Measurements from ENCODE around the gene BDNF. TPM values are rescaled to one million over a fixed set of nuclear protein-coding genes. Genes with fewer than 3 reads are reported as not detected.
A peak's percentile ranks its signal among the peaks of the same experiment; 100 is the strongest.
"Not testable (repeated sequence)": the region's sequence is repeated elsewhere in the genome, so short reads cannot be mapped to it uniquely, and the experiment has no call there.

Gene BDNF
- 2.9 TPM for total RNA-seq

DNA sequence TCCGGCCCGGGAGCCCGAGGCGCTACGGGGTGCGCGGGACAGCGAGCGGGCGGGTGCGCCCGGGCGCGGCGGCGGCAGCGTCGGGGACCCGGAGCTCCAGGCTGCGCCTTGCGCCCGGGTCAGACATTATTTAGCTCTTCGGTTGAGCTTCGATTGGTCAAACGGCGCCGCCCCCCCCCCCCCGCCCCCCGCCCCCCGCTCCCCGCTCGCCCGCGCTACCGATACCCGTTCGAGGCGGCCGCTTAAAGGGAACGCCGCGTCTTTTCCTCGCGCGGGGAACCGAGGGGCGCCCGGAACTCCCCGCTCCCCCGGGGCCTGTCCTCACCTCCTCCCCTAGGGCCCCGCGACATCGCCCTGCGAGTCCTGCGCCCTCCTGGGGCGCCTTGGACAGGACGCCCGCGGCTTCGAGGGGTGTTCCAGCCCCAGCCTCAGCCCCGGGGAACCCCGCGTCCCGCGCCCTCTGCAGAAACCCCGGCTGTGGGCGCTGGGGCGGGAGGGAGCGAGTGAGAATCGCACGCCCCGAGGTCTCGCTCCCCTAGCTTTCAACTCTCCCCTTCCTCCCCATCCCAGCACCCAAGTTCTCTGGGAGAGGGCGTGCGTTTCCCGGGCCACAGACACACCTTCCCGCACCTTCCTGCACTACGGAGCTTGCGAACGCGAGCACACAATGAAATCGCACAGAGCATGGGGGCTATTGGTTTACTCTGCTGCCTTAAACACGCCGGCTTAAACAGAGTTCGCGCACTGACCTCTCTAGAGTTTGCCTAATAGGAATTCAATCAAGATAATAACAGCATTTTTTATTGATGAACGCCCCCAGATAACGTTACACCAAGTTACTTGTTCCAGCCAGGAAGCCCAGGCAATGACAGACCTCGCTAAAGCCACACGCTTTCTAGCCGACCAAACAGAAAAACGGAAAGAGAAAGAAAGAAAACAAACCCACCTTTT, at the start of gene BDNF:
Gene BDNF (minus strand): TSS at position 105 of the 951 bp plus-strand sequence. CDS start 41,891 bp downstream, outside the sequence.
- no peak for DNase-seq

DNA sequence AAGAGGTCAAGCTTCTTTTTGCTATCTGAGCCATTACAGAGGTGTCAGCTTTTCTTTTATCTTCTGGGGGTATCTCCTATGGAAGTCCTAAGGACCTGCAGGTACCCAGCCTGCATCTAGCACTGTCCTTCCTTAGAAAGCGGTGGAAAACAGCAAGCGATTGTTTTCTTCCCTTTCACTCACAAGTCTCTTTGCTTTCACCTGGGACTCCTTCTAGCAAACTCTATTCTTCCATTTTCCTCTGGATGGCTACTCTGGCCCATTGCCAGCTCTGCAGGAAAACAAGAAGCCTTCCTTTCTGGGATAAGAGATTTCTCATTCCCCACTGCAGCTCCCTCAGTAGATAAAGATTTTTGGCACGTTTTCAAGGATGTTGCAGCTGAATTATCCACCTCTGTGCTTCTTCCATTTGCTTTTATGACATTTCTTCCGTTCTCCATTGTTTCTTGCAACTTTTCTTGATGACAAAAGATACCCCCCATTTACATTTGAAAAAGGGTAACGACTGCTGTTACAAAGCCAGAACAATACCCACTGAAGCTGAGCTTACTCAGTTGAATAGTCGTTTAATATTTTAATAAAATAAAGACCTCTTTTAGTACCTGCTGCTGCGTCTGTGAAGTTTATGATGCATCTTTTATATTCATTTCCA, 40.2 kb upstream of the BDNF start:
- no peak for DNase-seq

DNA sequence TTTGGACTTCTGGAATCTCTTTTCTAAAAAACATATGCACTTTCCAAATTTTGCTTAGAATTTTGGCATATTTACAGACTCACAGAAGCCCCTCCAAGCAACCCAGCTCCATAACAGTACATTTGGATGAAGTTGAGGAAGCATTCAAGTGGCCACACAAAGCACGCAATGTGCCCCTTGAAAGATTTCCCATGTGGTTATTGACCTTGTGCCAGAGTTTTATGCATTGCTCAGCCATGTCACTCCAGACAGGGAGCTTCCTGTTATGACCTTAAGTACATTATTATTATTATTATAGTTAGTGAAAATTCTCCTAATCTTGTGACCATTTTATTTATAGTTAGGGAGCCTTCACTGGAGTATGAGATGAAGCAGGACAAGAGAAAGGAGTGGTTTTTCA, 35.0 kb upstream of the BDNF start:
- no peak for DNase-seq

DNA sequence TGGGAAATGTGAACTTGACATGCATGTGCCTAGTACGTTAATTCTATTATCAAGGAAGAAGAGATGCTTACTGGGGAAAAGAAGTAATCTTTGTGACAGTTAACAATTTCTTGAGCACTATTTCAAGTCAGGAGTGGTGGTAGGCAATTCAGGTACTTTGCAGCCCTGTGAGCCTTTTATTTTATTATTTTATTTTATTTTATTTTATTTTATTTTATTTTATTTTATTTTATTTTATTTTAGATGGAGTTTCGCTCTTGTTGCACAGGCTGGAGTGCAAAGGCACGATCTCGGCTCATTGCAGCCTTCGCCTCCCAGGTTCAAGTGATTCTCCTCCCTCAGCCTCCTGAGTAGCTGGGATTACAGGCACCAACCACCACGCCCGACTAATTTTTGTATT, 31.5 kb upstream of the BDNF start:
- DNase-seq: not testable (repeated sequence)

DNA sequence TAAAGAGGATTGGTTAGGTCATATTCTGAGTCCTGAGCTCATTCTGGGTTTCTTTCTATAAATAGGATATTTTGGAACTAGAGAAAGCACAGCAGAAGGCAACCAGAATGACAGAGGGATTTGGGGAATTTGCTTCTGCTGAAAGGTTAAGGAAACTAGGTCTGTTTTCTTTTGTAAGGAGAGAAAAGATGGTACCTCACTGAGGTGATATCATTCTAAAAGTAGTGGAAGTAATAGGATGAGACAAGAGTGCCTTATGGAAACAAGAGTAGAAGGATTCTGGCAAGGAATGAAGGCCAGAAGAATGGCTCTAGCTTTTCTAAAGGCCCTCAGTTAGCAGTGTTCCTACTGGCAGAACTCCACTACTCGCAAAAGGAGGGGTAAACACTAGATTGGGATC, 26.7 kb upstream of the BDNF start:
- DNase-seq: no peak

DNA sequence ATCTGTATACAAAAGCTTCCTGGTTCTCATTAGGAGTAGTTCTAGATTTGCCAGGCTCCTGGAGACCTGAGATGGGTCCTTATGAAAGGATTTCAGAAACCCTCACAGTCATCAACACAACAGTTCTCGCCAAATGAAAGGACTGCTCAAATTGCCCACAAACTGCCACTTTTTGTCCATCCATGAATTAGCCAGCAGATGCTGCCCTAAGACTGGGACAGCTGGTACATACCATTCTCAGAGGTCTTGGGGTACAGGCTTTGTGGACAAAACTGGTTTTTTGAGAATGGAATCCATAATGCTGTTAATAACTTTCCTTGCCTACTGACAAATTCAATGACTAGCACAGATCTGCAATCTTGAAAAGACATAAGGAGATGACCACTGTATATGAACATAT, 23.4 kb upstream of the BDNF start:
- no peak for DNase-seq

DNA sequence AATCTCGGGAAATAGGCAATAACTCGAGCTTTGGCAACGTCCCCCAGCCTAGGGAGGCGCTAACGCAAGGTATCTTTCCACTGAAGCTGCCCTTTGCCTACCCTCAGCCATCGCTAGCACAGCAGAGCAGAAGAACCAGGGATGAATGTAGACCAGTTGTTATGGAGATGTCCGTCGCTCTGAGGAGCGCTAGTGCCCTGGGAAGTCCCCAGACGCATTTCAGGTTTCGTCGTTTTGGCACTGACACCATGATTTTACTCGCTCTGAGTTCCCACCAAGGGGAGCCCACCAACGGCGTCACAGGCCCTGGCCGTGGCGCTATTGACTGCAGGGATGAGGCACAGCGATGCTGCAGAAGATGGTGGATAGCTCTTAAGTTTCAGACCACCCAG, 22.7 kb upstream of the BDNF start:
- no peak for DNase-seq

DNA sequence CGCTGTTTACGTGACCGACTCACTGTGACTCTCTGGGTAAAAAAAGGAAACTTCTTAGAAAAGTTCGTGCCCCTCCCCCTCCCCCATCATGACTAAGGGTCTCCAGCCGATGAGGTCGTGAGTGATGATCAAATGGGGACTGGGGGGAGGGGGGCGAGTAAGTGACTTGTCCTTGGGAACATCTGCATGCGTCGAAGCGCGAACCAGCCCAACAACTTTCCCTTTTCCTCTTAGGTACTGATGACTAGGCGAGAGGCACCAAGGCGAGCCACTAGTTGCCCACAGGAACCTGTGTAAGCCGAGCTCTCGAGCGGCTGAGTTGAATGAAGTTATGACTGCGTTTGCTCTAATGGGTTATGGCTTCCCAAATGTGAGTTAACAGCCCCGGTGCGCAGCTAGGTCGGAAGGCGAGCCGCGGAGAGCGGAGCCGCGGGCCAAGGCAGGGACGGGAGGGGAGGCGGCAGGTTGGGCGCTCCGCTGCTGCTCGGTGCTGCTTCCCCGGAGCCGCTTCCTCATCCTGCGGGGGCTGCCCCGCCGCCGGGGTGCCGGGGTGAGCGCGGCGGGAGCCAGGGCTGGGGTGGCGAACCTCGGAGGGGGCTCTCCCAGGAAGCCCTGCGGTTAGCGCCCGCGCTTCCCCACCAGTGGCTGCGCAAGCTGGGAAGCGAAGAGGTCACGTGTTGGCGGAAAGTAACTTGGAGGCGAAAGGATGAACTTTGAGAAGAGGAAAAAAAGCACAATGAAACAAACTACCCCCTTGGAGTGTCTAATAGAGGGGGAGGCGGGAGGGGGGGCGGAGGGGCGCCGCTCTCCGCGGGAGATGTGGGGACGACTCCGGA, 22.1 kb upstream of the BDNF start:
- DNase-seq: no peak

DNA sequence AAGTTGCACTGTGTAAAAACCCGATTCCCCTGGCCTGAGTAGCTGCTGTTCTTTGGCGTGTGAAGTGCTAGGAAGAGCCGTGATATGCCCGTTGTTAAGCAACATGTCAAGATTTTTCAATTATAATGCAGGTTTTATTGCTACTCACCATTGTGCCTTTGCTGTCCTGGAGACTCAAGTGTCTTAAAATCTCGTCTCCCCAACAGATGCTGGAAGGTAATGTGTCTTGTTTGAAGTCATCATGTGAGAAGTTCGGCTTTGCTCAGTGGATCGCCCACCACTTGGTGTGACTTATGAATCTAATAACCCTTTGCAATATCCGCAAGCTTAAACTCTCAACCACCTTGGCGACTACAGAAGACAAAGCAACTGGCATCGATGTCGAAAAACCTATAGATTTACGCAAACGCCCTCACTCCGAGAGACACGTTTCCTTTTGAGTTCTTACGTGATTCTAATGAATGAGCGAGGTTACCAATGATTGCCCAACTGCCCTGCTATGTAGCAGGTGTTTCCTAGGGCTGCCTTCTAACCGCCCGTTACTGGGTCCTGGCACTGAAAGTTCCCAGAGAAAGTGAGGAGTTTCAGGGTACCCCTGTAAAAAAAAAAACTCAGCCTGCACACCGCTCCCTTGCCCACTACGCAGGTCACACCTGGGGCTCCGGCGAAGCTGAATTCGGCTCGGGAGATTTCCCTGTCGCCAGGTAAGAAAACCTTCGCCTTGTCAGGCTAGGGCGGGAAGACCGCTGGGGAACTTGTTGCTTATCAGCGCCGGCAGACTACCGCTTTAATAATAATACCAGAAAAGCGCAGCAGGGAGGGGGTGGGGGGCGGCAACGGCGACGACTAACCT, 21.2 kb upstream of the BDNF start:
- no peak for DNase-seq

DNA sequence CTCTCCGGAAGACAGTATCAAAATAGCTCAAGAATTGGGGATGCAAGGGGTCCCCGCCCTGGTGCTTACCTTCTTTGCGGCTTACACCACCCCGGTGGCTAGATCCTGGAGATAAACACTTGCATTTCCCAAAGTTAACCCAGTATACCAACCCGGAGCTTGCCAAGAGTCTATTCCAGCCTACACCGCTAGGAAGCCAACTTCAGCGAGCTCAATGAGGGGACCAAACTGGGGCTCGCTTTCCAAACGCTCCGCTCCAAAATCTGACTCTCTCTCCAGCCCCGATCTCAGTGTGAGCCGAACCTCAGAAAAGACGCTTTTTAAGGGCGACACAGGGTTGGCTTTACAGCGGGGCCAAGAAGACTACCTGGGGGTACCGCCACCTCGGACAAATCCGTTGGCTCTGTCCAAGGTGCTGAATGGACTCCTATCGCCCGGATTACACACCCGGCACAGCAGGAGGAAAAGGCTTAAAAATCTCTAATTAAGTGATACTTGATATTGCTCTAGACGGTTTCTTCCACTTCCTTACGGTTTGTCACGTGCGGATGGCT, 20.1 kb upstream of the BDNF start:
- DNase-seq: no peak

DNA sequence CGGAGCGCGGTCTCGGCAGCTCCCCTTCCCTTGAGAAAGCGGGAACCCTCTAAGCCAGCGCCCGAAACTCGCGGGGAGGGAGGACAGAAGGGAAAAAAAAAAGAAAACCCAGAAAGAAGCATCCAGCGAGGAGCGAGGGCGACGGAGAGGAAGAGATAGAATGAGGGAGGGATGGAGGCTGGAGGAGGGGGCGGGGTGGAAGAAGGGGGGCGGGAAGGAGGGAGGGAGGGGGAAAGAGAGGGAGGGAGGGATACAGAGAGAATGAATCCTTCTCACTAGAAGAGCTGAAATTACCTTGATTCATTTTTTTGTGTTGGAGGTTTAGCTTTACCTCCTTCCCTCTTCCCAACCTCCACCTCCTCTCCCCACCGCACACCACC, 19.3 kb upstream of the BDNF start:
- no peak for DNase-seq

DNA sequence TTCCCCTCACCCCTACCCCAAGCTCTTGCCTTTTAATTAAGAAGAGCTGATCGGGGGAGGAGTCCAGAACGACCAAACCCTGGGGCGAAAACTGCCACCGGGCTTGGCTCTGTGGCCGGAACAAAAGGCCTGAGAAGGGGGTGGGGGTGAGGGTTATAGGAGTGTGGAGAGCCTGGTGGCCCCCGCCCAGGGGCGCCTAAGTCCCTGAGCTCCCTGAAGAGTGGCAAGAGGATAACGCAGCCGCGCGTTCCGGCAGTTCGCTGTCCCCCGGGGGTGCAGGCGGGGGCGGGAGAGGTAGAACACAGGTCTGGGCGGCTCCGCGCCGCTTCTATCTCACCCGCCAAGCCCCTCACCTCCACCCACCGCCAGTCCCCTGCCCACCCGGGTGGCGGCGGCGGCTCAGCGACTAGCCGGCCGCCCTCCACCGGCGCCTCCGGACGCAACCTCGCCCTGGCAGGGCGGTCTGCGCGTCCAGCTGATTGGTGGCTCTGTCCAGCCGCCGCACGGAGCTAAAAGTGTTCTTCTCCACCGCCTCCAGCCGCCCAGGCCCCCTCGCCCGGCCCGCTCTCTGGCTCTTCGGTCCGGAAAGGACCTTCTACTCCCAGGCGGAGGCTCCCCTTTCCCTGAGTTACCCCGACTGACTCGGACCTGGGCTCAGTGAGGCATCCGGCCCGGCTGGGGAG, 18.7 kb upstream of the BDNF start:
- no peak for DNase-seq

DNA sequence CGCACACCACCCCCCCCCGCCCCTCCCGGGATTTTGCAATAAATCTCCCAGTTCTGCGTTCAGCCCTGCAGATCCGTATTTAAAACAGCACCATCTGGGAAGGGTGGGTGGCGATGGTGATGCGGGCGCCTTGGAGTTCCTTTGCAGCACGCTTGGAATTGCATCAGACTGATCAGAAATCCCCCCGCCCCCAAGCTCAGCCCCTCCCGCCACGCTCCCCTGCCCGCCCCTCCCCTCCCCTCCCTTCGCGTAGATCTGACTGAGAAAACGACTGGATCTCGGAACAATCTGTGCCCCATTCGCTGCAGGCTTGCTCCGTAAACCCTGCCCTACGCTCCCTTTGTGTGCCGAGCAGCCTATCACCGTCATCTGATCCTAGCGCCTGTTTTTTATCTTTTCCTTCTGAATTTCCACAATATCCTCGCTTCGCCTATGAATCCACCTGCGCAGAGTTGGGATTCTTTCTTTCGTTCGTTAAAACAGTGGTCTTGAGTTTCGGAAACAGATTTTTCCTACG, 18.1 kb upstream of the BDNF start:
- DNase-seq: peak; percentile 21

DNA sequence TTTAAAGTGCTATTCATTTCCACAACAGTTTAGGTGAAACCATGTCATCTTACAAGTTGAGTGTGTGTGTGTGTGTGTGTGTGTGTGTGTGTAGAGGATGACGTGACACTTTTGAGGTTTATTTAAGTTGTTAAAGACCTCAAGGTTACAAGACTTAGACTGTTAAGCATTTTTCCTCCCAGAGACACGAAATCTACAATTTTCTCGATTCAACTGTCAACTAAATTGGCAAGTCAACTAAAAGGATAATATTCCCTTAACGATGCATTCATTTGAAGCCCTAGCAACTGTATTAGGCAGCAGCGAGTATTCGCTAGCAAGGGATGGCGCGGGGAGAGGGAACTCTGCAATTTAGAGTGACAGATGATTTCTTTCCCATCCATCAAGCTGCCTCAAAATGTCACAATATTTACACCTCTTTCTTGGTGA, 17.6 kb upstream of the BDNF start:
- DNase-seq: no peak

DNA sequence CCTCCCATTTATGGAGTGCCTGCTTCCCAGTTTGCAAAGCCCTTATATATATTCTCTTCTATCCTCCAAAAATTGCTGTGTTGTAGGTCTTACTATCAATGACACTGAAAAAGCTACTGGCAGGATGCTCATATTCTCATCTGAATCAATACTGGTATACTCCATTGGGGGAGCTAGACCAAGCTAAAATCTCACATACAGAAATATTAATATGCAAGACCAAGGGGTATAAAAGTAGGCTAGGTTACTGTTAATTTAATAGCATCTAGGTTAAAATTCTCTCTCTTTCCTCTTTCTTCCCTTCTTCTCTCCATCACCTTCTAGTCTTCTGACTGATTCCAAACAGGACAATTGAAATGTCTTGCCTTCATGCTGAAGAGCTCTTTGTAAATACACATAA, 17.1 kb upstream of the BDNF start:
- DNase-seq: no peak

DNA sequence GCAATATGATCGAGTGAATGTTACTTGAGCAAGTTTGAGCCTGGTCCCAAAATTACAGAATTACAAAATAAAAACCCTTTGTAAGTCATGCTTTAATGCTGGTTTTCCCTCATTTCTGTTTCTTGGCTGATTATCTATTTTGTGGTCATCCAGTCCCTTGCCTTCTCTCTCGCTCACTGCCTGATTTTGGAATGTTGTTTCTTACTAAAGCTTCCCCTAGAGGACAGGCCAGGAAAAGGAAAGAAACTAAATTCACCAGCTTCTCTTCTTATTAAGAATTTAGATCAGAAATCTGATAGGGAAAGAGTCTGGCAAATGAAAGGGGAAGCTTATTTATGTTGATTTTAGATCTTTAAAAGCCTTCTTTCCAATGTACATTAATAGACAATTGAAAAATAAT, 16.6 kb upstream of the BDNF start:
- DNase-seq: no peak

DNA sequence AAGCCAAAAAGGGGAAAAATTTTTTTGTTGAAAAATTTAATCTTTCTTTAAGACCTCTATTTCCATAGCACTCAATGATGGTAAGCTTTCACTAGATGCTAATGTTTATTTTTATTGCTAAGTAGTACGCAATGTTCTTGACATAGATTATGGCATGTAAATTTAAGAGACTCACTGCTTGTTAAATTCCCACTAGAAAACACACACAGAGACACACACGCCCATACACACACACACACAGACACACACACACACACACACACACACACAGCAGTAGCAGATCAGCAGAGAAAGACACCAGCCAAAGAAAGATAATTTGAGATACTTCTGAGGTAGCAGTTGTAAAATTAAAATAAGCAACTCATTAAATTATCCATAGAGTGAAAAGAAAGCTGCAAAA, 16.0 kb upstream of the BDNF start:
- no peak for DNase-seq

DNA sequence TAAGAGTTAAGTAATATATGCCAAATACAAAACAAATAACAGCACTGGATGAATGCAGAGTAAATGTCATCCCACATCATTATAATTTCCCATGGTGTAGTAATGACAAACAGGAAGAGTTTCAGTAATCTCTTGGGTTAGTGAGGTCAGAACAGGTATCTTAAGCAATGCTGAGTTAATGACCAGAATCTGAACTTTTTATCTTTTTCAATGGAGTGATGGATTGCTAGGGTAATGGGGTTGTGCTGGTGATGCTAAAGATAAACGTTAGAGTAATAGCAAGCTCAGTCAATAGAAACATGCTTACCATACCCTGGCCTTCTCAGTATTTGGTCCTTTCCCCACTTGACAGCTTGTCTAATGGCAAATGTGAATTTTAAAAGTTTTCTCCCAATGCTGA, 11.5 kb upstream of the BDNF start:
- no peak for DNase-seq

DNA sequence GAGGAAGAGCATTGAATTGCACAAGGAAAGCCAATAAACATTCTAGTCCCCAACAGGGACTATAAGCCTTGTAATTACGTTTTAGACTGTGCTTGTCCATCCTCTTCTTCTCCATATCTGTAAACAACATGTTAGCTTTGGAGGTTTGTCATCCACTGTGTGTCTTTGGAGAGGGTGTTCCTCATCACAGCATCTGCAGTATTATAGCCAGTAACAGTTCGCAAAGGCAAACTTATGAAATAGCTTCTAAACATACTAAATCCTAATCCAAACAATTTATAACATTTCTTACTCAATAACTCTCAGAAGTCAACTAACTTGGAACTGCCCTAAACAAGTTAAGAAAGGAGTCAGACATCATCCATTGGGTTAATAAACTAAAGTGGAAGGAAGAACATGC, 10.3 kb upstream of the BDNF start:
- no peak for DNase-seq

DNA sequence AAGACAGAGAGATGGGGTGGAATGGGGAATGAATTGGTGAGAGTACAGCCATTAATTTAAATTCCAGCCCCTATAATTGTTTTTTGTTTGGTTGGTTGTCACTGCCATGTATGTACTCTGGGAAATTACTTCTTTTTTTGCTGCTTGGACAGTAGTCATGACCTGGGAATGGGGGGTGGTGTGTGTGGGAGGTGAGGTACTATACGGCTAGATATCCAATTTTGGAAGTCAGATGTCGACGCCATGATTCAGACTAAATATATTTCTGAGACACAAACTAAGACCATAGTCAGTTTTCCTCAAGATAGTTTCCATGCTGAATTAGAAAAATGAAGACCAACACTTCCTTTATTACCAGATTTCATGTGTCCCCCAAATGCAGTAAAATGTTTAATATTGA, 7.4 kb upstream of the BDNF start:
- no peak for DNase-seq

Measured in skin of body (tissue), 2 donors.